TTC549 (cell line): Measurements from ENCODE around the gene RUNX3.
"Not testable (repeated sequence)": the region's sequence is repeated elsewhere in the genome, so short reads cannot be mapped to it uniquely, and the experiment has no call there.

Experiments used
- FAIRE-seq: peaks from 2 replicates; lab custom pipeline; 2012; peaks lifted over from hg19 to GRCh38; lab: Jason Lieb, UNC

RUNX3 gene

GRCh38 chr1:24912376-24913273, 17.5 kb downstream of the RUNX3 start:
- FAIRE-seq = no peak

- FAIRE-seq = no peak
These were observed 18.4 kb downstream of the RUNX3 start for GRCh38 chr1:24911651-24912155.

DNA sequence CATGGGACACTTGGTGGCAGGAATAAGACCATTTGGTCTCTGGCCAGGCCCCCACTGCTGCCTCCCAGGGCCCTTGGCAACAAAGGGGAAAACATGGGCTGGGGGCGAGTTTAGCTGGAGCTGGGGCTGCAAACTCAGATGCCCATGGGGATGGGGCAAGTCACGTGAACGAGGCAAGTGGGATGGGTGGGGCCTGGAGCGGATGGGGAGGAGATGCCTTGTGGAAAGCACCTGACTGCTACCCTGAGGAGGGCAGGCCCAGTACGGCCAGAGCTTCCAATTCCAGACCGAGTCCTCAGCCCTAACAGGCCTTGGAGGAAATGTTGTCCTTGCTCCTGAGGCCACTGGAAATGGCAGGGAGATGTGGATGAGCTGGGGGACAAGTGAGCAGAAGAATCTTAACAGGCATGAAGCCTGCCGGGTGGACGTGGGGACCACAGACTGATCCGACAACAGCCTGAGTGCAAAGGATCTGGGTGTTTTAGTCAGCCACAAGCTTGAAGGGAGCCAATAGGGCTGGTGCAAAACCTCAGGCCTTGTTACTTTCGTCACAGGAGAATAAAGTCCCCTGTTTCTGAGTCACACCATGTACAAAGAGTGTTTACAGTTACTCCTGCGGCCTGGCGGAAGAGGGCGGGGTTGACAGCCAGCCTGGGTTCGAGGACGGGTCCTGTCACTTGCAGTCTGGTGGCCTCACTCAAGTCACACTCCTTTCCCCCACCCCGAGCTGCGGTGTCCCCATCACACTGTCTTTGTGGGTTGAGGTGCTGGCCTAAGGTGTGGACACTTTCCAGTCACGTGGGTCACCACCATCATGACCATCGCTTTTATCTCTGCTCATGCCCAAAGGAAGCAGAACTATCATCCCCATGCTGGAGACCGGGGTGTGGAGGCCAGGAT, 19.1 kb downstream of the RUNX3 start:
- no peak for FAIRE-seq

- FAIRE-seq = no peak
These were observed 19.9 kb downstream of the RUNX3 start for GRCh38 chr1:24910210-24910609.

GRCh38 chr1:24909388-24909898, 20.6 kb downstream of the RUNX3 start:
- FAIRE-seq = no peak

DNA sequence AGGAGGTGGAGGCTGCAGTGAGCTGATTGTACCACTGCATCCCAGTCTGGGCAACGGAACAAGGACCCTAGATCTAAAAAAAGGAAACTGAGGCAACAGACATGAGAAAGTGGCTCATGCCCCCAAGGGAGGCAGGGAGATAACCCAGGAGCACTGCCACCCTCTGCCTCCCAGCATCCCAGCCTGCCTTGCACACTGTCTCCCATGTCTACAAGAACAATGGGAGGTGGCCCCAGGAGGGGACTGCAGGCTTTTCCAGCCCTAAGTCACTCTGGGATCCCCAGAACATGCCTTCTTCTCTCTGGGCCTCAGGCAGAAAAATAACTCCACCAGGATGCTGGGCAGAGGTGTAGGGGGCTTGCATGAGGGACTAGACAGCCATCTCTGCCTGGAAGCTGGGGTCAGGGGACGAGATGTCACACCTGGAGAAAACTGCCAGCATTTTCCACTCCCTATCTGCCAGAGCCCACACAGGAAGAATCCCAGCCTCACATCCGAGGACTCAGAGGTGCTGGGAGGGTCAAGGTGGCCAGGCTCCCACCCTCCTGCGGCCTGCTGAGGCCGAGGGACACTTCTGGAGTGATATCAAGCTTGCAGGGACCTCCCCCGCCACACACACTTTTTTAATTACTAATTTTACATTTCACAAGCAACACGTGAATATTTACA, 21.4 kb downstream of the RUNX3 start:
- no peak for FAIRE-seq

DNA sequence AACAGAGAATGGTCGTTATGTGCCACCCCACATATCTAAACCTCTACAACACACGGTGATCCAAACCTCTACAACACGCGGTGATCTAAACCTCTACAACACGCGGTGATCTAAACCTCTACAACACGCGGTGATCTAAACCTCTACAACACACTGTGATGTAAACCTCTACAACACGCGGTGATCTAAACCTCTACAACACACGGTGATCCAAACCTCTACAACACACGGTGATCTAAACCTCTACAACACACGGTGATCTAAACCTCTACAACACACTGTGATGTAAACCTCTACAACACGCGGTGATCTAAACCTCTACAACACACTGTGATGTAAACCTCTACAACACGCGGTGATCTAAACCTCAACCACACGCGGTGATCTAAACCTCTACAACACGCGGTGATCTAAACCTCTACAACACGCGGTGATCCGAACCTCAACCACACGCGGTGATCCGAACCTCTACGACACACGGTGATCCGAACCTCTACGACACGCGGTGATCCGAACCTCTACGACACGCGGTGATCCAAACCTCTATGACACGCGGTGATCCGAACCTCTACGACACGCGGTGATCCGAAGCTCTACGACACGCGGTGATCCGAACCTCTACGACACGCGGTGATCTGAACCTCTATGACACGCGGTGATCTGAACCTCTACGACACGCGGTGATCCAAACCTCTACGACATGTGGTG, 22.3 kb downstream of the RUNX3 start:
- FAIRE-seq = not testable (repeated sequence)

- no peak for FAIRE-seq
These were observed 23.2 kb downstream of the RUNX3 start for GRCh38 chr1:24906760-24907490.

- FAIRE-seq = no peak
These were observed 23.9 kb downstream of the RUNX3 start for GRCh38 chr1:24905979-24906720.

- no peak for FAIRE-seq
These were observed 24.6 kb downstream of the RUNX3 start for GRCh38 chr1:24905355-24905978.

DNA sequence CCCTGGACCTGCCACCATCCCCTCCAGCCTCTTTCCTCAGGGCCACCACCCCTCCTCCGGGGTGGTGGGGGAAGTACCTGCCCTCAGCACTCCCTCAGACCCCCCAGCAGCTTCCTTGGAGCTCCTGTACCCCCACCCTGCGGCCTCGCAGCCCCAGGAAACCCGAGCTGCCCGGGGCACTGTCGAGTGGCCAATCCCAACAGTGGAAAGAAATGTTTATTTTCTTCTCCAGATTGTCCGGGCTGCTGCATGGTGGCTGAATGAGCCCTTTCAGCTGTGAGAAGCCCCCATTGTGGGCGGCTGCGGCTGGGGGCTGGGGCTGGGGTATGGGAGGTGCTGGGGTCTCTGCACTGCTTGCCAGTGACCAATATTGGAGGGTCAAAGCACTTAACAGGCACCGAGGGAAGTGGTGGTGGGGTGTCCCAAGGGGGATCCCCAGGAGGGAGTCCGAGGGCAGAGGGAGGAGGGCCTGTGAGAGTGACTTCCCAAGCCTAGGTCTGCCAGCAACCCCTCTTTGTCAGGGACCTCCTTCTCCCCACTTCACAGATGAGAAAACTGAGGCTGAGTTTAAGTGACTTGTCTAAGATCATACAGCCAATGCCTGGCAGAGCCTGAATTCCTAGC, 25.2 kb downstream of the RUNX3 start:
- FAIRE-seq = no peak

GRCh38 chr1:24903955-24904730, 25.9 kb downstream of the RUNX3 start:
- FAIRE-seq = no peak

DNA sequence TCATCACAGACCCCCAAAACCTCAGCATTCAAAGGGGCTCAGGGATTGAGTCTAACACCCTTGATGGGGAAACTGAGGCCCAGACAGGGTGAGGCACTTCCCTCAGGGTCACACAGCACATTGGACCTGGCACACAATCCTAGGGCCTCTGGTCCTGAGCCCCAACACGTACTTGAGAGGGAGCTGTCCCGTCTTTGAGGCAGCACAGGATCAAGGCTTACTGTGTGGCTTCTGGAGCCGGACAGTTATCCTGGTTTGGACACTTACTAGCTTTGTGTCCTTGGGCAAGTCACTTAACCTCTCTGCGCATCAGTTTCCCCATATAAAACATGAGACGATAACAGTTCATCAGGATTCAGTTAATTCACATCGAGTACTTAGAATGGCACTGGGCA, 26.5 kb downstream of the RUNX3 start:
- FAIRE-seq = no peak

DNA sequence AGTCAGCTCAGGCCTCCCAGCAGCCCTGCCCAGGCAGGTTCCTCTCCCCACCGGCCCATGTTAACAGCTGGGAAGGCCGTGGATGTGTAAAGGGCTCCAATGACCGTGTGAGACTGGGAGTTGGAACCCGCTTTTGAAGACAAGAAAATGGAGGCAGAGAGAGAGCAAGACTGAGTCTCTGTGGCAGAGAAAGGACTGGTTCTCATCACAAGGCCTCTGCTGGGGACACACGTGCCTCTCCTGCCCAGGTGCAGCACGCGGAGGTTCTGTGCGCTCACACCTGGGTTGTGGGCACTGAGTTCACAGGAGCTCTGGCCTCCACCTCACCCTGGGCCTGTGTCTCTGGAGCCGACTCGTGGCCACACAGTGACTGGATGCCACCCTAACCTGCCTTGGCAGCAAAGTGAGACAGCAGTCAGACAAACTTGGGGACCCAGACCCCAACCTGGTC, 27.0 kb downstream of the RUNX3 start:
- no peak for FAIRE-seq

DNA sequence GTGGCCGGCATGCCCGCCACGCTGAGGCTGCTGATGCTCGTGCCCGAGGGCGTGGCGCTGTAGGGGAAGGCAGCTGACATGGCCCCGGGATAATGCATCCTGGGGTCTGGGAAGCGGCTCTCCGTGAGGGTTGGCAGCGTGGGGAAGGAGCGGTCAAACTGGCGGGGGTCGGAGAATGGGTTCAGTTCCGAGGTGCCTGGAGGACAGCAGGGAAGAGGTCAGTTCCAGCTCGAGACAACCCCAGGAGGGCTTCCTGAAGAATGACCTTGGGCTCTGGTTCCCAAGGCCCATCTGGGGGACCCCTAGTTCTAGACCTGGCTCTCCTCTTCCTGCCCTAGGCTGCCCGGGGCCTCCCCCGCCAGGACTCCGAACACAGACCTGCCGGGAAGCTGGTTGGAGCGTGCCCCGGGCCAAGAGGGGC, 27.6 kb downstream of the RUNX3 start:
- FAIRE-seq = no peak

DNA sequence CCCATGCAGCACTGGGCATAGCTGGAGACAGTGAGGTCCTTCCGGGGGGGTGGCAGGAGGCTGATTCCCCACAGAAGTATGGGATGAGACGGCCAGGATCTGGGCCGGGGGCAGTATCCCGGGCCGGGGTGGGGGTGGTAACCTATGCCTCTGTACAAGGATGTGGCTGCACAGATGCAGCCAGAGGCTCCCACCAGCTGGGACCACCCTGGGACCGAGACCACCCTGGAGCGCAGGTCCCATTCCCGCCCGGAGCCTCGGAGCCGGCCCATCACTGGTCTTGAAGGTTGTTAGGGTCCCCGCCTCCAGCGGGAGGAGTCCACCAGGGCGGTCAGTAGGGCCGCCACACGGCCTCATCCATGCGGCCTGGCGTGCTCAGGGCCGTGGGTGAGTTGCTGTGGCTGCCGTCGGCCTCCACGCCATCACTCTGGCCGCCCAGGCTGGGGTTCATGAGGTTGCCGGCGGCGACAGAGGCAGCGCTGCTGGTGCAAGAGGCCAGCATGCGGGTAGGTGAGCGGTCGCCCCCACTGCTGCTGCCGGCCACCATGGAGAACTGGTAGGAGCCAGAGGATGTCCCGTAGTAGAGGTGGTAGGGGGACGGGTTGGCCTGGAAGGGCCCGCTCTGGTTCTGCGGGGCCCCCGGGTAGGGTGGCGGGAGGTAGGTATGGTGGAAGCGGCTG, 28.1 kb downstream of the RUNX3 start:
- FAIRE-seq = no peak

DNA sequence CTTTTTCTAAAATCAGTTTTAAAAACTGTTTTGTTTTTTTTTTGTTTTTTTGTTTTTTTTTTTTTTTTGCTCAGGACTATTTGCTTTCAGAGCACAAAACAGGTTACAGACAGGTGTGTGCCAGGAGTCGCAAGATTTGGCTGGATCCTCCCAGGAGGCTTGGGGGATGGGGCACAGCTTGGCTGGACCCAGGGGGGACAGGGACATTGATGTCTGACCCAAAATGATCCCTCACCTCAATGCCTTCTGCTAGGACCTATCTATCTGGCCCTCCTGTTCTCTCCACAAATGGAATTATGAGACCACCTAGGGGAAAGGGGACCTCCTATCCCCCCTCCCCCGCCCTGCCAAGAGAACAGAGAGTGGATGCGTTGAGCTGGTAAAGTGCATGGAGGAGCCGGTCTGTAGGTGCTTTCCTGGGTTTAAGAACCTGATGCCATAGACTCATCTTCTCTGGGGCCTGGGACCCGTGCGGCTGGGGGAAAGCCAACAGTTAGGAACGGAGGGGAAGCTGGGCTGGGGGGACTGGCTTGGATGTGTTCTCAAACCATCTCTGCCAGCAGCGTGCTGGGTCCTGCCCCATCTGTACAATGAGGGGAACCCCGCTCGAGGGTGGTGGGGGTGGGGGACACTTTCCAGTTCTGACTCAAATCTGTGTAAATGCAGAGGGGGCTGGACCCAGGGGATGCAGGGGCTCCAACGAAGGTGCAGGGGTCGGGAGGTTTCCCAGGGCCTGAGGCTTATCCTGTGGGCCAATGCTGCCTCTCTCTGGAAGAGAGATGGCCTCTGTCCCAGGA, 28.9 kb downstream of the RUNX3 start:
- no peak for FAIRE-seq
